ENCODE data around the gene FOXP1.

DNA sequence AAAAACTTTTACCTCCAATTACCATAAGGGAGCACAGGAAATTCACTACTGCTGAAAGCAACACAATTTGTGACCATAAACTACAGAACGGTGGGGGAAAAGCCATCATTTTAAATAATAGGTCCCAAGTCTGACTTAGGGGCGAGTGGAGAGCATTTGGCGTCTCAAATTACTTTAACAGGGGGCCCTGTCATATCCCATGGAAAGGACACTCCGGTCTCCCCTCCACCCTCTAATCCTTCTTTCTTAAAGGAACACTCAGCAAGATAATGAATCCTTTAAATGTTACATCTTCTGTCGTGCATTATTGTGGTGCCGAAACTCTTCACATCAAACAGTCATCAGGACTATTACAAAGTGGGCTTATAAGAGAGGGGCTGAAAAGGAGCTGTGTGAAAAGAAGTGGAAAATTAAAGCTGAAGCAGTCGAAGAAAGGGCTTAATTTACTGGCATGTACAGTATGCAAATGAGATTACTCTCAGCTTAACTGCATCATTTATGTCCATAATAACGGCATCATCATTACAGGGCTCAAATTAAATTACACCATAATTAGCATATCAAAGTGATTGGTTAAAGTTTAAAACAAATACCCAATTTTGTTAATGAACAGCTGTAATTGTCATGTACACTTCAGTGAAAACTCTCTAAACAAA, 342.2 kb downstream of the FOXP1 start:
- no peak for TF ChIP-seq POLR2AphosphoS5 (IDR thresholded peaks at IDR 0.05)
- no peak for TF ChIP-seq CTCF (IDR thresholded peaks at IDR 0.05)
- no peak for TF ChIP-seq POLR2A (IDR thresholded peaks at IDR 0.05)
- TF ChIP-seq EP300 (IDR thresholded peaks at IDR 0.05) = no peak
